Transverse colon (tissue), 3 donors: ENCODE measurements around the gene EEFSEC.

ENCODE experiments used
- CTCF ChIP-seq, 5 experiments: fragments of 200-600 bp in 3 of 5; fragments of 450-650 bp in 2 of 5; sonication (generic) in 3 of 5; IDR thresholded peaks; 1 replicate in 2 of 5; 2 replicates in 3 of 5; pipeline ENCODE4 v1.5.1; 2016 to 2017; ENCODE audit warnings: antibody characterized with exemption in 5 of 5, inconsistent platforms in 3 of 5, mild to moderate bottlenecking in 2 of 5, moderate library complexity in 1 of 5
- EP300 ChIP-seq: sonication (generic); formaldehyde crosslinking; IDR thresholded peaks from one replicate; pipeline ENCODE4 v1.6.1; 2017; ENCODE audit warnings: antibody characterized with exemption, low read depth
- POLR2A ChIP-seq: fragments of 450-650 bp; IDR thresholded peaks from one replicate; pipeline ENCODE4 v1.6.1; 2016; ENCODE audit warnings: antibody characterized with exemption, mild to moderate bottlenecking, moderate library complexity

- TF ChIP-seq POLR2A (no peak), EP300 (no peak), CTCF (IDR thresholded peaks at IDR 0.05) (no peak)
Observed at GRCh38 chr3:128413413-128414205, 260.3 kb downstream of the EEFSEC start.
